HepG2 (cell line): ENCODE results near the gene HABP4. TPM values are rescaled to one million over a fixed set of nuclear protein-coding genes. Genes with fewer than 3 reads are reported as not detected.

ENCODE experiments used
- EEA1 ChIP-seq: sonication (generic); formaldehyde crosslinking; IDR thresholded peaks from 2 replicates; pipeline ENCODE4 v1.5.1; 2020; ENCODE audit warnings: mild to moderate bottlenecking, missing genetic modification reagents, borderline replicate concordance
- FOSL1 ChIP-seq: sonication (generic); formaldehyde crosslinking; IDR thresholded peaks from 2 replicates; pipeline ENCODE4 v1.9.0; 2021; ENCODE audit warnings: missing genetic modification reagents, borderline replicate concordance
- FOXP1 ChIP-seq, 2 experiments: fragments of 450-650 bp in 1 of 2; IDR thresholded peaks; 2 replicates each; pipeline ENCODE4 v1.6.1; 2017 to 2018; ENCODE audit warnings: antibody characterized with exemption in 1 of 2
- HOXA9 ChIP-seq: sonication (generic); formaldehyde crosslinking; IDR thresholded peaks from 2 replicates; pipeline ENCODE4 v1.8.1; 2022; ENCODE audit warnings: missing genetic modification reagents, mild to moderate bottlenecking, moderate library complexity, borderline replicate concordance
- MAZ ChIP-seq, 2 experiments: sonication (generic) in 1 of 2; formaldehyde crosslinking in 1 of 2; IDR thresholded peaks; 2 replicates each; pipeline versions ENCODE4 v1.5.0 to v1.6.1; 2012 to 2020; ENCODE audit warnings: low read depth in 2 of 2, mild to moderate bottlenecking in 2 of 2, borderline replicate concordance in 1 of 2, improper control_type of control experiment in 1 of 2, low read length in 1 of 2, missing genetic modification reagents in 1 of 2, moderate library complexity in 1 of 2
- MEF2D ChIP-seq: sonication (generic); formaldehyde crosslinking; IDR thresholded peaks from 2 replicates; pipeline ENCODE4 v1.5.1; 2020; ENCODE audit warnings: mild to moderate bottlenecking, missing genetic modification reagents
- MTA3 ChIP-seq: sonication (generic); formaldehyde crosslinking; IDR thresholded peaks from 2 replicates; pipeline ENCODE4 v1.4.0; 2020; ENCODE audit warnings: missing genetic modification reagents
- NCOR1 ChIP-seq: fragments of 200-600 bp; sonication (generic); IDR thresholded peaks from 2 replicates; pipeline ENCODE4 v1.7.0; 2017; ENCODE audit warnings: antibody characterized with exemption, low read length, borderline replicate concordance
- NKX3-1 ChIP-seq: sonication (generic); formaldehyde crosslinking; IDR thresholded peaks from 2 replicates; pipeline ENCODE4 v1.5.0; 2020; ENCODE audit warnings: missing genetic modification reagents
- PAX8 ChIP-seq: sonication (generic); formaldehyde crosslinking; IDR thresholded peaks from 2 replicates; pipeline ENCODE4 v1.8.0; 2022; ENCODE audit warnings: mild to moderate bottlenecking, missing genetic modification reagents, borderline replicate concordance
- PRMT3 ChIP-seq: sonication (generic); formaldehyde crosslinking; IDR thresholded peaks from 2 replicates; pipeline ENCODE4 v1.8.1; 2022; ENCODE audit warnings: low read depth, mild to moderate bottlenecking, moderate library complexity, missing genetic modification reagents, borderline replicate concordance
- SCMH1 ChIP-seq: sonication (generic); formaldehyde crosslinking; IDR thresholded peaks from 2 replicates; pipeline ENCODE4 v1.9.0; 2021; ENCODE audit warnings: missing genetic modification reagents, mild to moderate bottlenecking, borderline replicate concordance
- STAG1 ChIP-seq: sonication (generic); formaldehyde crosslinking; IDR thresholded peaks from 2 replicates; pipeline ENCODE4 v1.4.0; 2020; ENCODE audit warnings: missing genetic modification reagents
- ZBTB10 ChIP-seq: sonication (generic); formaldehyde crosslinking; IDR thresholded peaks from 2 replicates; pipeline ENCODE4 v1.4.0; 2020; ENCODE audit warnings: missing genetic modification reagents, borderline replicate concordance
- ZNF10 ChIP-seq: sonication (generic); formaldehyde crosslinking; IDR thresholded peaks from 2 replicates; pipeline ENCODE4 v1.4.0; 2020; ENCODE audit warnings: mild to moderate bottlenecking, low read depth, missing genetic modification reagents, borderline replicate concordance
- ZNF263 ChIP-seq: sonication (generic); formaldehyde crosslinking; IDR thresholded peaks from 2 replicates; pipeline ENCODE4 v1.4.0; 2020; ENCODE audit warnings: missing genetic modification reagents
- ZNF33A ChIP-seq: sonication (generic); formaldehyde crosslinking; IDR thresholded peaks from 2 replicates; pipeline ENCODE4 v1.5.1; 2020; ENCODE audit warnings: missing genetic modification reagents, mild to moderate bottlenecking, moderate library complexity, borderline replicate concordance
- ZNF589 ChIP-seq: sonication (generic); formaldehyde crosslinking; conservative IDR thresholded peaks from 2 replicates; pipeline ENCODE4 v1.8.0; 2022; ENCODE audit warnings: mild to moderate bottlenecking, moderate library complexity, missing genetic modification reagents
- ZNF83 ChIP-seq: sonication (generic); formaldehyde crosslinking; IDR thresholded peaks from 2 replicates; pipeline ENCODE4 v1.4.0; 2020; ENCODE audit warnings: missing genetic modification reagents, mild to moderate bottlenecking, borderline replicate concordance
- polyA plus RNA-seq, 8 experiments: library from polyadenylated mRNA; depleted of rRNA in 3 of 8; stranded (reverse) in 7 of 8; unstranded in 1 of 8; fragments of >200 nt; fragmentation: Illumina TruSeq in 4 of 8; extraction: Trizol in 4 of 8; gene quantifications; 2 replicates each; pipeline versions ENCODE4 v1.2.1 to v1.2.3, GENCODE V29; 2011 to 2016; ENCODE audit warnings: low read depth in 4 of 8, missing spikeins in 1 of 8, mixed read lengths in 1 of 8; ENCODE audit not compliant: insufficient read depth in 1 of 8
- total RNA-seq, 5 experiments: library from RNA; depleted of rRNA; stranded (reverse); fragments of >200 nt; fragmentation: Illumina TruSeq; extraction: Trizol; gene quantifications; 2 replicates each; pipeline ENCODE4 v1.2.3, GENCODE V29; 2016; ENCODE audit warnings: low read depth in 1 of 5
- TF ChIP-seq, protein P1 (sequence below): sonication (generic); formaldehyde crosslinking; IDR thresholded peaks from 2 replicates; pipeline ENCODE4 v1.4.0; 2020; ENCODE audit warnings: missing genetic modification reagents, mild to moderate bottlenecking, borderline replicate concordance

HABP4 gene
- total and polyA plus RNA-seq, 2 of the 13 experiments (the other 11 are each of a cell fraction or from before 2014, with no cell fraction given) = 14.3 to 26.6 TPM

- TF ChIP-seq, protein P1, sequence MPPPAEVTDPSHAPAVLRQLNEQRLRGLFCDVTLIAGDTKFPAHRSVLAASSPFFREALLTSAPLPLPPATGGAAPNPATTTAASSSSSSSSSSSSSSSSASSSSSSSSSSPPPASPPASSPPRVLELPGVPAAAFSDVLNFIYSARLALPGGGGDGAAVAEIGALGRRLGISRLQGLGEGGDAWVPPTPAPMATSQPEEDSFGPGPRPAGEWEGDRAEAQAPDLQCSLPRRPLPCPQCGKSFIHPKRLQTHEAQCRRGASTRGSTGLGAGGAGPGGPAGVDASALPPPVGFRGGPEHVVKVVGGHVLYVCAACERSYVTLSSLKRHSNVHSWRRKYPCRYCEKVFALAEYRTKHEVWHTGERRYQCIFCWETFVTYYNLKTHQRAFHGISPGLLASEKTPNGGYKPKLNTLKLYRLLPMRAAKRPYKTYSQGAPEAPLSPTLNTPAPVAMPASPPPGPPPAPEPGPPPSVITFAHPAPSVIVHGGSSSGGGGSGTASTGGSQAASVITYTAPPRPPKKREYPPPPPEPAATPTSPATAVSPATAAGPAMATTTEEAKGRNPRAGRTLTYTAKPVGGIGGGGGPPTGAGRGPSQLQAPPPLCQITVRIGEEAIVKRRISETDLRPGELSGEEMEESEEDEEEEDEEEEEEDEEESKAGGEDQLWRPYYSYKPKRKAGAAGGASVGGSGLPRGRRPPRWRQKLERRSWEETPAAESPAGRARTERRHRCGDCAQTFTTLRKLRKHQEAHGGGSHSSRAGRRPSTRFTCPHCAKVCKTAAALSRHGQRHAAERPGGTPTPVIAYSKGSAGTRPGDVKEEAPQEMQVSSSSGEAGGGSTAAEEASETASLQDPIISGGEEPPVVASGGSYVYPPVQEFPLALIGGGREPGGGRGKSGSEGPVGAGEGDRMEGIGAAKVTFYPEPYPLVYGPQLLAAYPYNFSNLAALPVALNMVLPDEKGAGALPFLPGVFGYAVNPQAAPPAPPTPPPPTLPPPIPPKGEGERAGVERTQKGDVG (CRISPR knock-in tag) = 0 out of 2 replicates have a peak, but pooled peaks have one; percentile 62
- TF ChIP-seq EEA1 (CRISPR knock-in tag) (peak; percentile 64; the same call in 1 of the 2 replicates), NCOR1 (peak; percentile 54; the same call in 1 of the 2 replicates), ZBTB10 (CRISPR knock-in tag) (no peak), ZNF33A (CRISPR knock-in tag) (no peak), ZNF263 (CRISPR knock-in tag) (peak; percentile 82; the same call in 1 of the 2 replicates), SCMH1 (CRISPR knock-in tag) (no peak), HOXA9 (CRISPR knock-in tag) (peak; percentile 37; the same call in 1 of the 2 replicates), STAG1 (no peak; the same call in 1 of the 2 replicates), ZNF10 (CRISPR knock-in tag) (no peak), FOXP1 (IDR thresholded peaks at IDR 0.05) (no peak), FOXP1 (CRISPR knock-in tag; IDR thresholded peaks at IDR 0.05) (no peak), MAZ (IDR thresholded peaks at IDR 0.05; ENCODE audit: borderline replicate concordance, low read depth, low read length) (no peak), MAZ (CRISPR knock-in tag; IDR thresholded peaks at IDR 0.05; ENCODE audit: low read depth) (peak; percentile 84), MTA3 (CRISPR knock-in tag) (no peak), ZNF589 (peak; percentile 77; the same call in 1 of the 2 replicates), FOSL1 (CRISPR knock-in tag) (no peak), MEF2D (CRISPR knock-in tag) (peak; percentile 84), PAX8 (CRISPR knock-in tag) (no peak), NKX3-1 (CRISPR knock-in tag) (no peak), PRMT3 (CRISPR knock-in tag) (no peak), ZNF83 (no peak)
Observed at GRCh38 chr9:96436456-96437126, 13.4 kb upstream of the HABP4 start (continued).
